ENCODE measurements around the gene MLEC. TPM values are rescaled to one million over a fixed set of nuclear protein-coding genes. Genes with fewer than 3 reads are reported as not detected.

MLEC gene
- total RNA-seq, 2 donors from 2014 or later: 331 to 500 TPM

DNA sequence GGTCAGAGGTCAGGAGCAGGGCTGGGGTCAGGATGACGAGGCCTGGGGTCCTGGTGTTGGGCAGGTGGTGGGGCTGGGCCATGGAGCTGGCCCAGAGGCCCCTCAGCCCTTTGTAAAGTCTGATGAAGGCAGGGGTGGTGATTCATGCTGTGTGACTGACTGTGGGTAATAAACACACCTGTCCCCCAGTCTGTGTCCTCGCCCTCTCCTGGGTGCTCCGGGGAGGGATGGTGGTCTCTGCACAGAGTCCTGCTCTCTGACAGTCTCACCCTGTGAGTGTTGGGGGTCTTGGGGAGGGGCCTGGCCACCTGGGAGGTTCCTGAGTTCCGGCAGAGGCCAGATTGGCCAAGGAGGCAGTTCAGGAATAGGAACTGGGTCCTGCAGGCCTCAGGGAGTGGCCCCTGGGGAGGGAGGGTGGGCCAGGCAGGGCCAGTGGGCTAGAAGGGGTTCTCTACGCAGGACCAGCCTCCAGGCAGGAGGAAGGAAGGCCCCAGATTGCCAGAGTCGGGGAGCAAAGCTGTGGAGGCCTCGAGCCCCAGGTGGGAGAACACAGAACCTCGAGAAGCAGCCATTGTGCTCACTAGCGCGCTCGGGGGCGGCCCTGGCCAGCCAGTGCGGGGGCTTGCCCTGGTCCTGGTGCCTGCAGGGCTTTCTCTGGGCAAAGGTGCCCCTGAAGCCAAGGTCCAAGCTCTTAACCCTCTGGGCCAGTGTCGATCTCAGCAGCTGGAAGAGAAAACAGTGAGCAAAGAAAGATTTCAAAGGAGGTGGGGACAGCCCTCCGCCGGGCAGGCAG lies 53.1 kb downstream of the MLEC start:
- intact Hi-C loops (cut with DNase I): no loop called here
- no peaks in the 10 kb centered on the region for H3K36me3 ChIP-seq
- H3K4me3 ChIP-seq: no peak overlapping the region
- H3K4me1 ChIP-seq: no peaks in the 10 kb centered on the region
- H3K27ac ChIP-seq: no peak overlapping the region
- H3K27me3 ChIP-seq: no peaks in the 10 kb centered on the region
- no peaks in the 10 kb centered on the region for H3K9me3 ChIP-seq
- H3K9ac ChIP-seq (ENCODE audit: low read depth in 2 of 2, low read length in 2 of 2): no peak overlapping the region
- DNase-seq: no peak
- TF ChIP-seq, protein P1, sequence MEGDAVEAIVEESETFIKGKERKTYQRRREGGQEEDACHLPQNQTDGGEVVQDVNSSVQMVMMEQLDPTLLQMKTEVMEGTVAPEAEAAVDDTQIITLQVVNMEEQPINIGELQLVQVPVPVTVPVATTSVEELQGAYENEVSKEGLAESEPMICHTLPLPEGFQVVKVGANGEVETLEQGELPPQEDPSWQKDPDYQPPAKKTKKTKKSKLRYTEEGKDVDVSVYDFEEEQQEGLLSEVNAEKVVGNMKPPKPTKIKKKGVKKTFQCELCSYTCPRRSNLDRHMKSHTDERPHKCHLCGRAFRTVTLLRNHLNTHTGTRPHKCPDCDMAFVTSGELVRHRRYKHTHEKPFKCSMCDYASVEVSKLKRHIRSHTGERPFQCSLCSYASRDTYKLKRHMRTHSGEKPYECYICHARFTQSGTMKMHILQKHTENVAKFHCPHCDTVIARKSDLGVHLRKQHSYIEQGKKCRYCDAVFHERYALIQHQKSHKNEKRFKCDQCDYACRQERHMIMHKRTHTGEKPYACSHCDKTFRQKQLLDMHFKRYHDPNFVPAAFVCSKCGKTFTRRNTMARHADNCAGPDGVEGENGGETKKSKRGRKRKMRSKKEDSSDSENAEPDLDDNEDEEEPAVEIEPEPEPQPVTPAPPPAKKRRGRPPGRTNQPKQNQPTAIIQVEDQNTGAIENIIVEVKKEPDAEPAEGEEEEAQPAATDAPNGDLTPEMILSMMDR (IDR thresholded peaks at IDR 0.05): no peak

- intact Hi-C loops (cut with DNase I): no loop called here
- Histone ChIP-seq H3K27ac (no peak overlapping the region), H3K4me3 (no peak overlapping the region), H3K9ac (ENCODE audit: low read depth in 2 of 2, low read length in 2 of 2) (no peak overlapping the region), H3K9me3 (no peaks in the 10 kb centered on the region), H3K27me3 (no peaks in the 10 kb centered on the region), H3K4me1 (no peaks in the 10 kb centered on the region), H3K36me3 (no peaks in the 10 kb centered on the region)
- TF ChIP-seq, protein P1 (IDR thresholded peaks at IDR 0.05): no peak
- no peak for DNase-seq
Observed at GRCh38 chr12:120740871-120741270, 53.9 kb downstream of the MLEC start.

GRCh38 chr12:120741476-120742421 lies 54.8 kb downstream of the MLEC start:
- no peak overlapping the region for H3K9ac ChIP-seq (ENCODE audit: low read depth in 2 of 2, low read length in 2 of 2)
- TF ChIP-seq, protein P1 (IDR thresholded peaks at IDR 0.05): no peak

GRCh38 chr12:120744922-120745493 lies 58.1 kb downstream of the MLEC start:
- H3K4me1 ChIP-seq: no peaks in the 10 kb centered on the region
- H3K9ac ChIP-seq (ENCODE audit: low read depth in 2 of 2, low read length in 2 of 2): no peak overlapping the region
- TF ChIP-seq, protein P1 (IDR thresholded peaks at IDR 0.05): no peak
- no peaks in the 10 kb centered on the region for H3K9me3 ChIP-seq
- H3K27me3 ChIP-seq: no peaks in the 10 kb centered on the region
- no peak for DNase-seq
- H3K27ac ChIP-seq: no peak overlapping the region
- H3K4me3 ChIP-seq: no peak overlapping the region
- no peaks in the 10 kb centered on the region for H3K36me3 ChIP-seq
- intact Hi-C loops (cut with DNase I): no loop called here

More at GRCh38 chr12:120741476-120742421, 54.8 kb downstream of the MLEC start:
- Histone ChIP-seq H3K27me3 (no peaks in the 10 kb centered on the region), H3K9me3 (no peaks in the 10 kb centered on the region), H3K4me3 (no peak overlapping the region), H3K27ac (no peak overlapping the region), H3K36me3 (no peaks in the 10 kb centered on the region), H3K4me1 (no peaks in the 10 kb centered on the region)
- intact Hi-C loops (cut with DNase I): no loop called here
- DNase-seq: no peak

- H3K27ac ChIP-seq: no peak overlapping the region
- intact Hi-C loops (cut with DNase I): no loop called here
- H3K27me3 ChIP-seq: no peaks in the 10 kb centered on the region
Observed at GRCh38 chr12:120748242-120748641, 61.3 kb downstream of the MLEC start.

More at GRCh38 chr12:120748242-120748641, 61.3 kb downstream of the MLEC start:
- Histone ChIP-seq H3K9me3 (no peaks in the 10 kb centered on the region), H3K4me3 (no peak overlapping the region), H3K9ac (ENCODE audit: low read depth in 2 of 2, low read length in 2 of 2) (no peak overlapping the region), H3K4me1 (no peaks in the 10 kb centered on the region), H3K36me3 (no peaks in the 10 kb centered on the region)
- DNase-seq: no peak
- TF ChIP-seq, protein P1 (IDR thresholded peaks at IDR 0.05): no peak
